Type B pancreatic cell (in vitro differentiated cells): ENCODE results near the gene KIF21A. TPM values are rescaled to one million over a fixed set of nuclear protein-coding genes. Genes with fewer than 3 reads are reported as not detected.

Experiments used
- DNase-seq: peaks from one replicate; pipeline ENCODE4 v3.0.0; 2021; ENCODE audit warnings: mixed read lengths; ENCODE audit not compliant: unreplicated experiment; ENCODE audit errors: extremely low spot score
- H3K27ac Mint-ChIP-seq: 2 replicates; pipeline ENCODE4 v1.8.0; 2021; ENCODE audit warnings: mild to moderate bottlenecking, mixed read lengths
- H3K27me3 Mint-ChIP-seq: 2 replicates; pipeline ENCODE4 v1.8.0; 2021; ENCODE audit warnings: mixed read lengths
- H3K36me3 Mint-ChIP-seq: 2 replicates; pipeline ENCODE4 v1.8.0; 2021; ENCODE audit warnings: mixed read lengths
- H3K4me1 Mint-ChIP-seq: one replicate; pipeline ENCODE4 v1.8.0; 2021; ENCODE audit warnings: mixed read lengths; ENCODE audit not compliant: unreplicated experiment
- H3K4me3 Mint-ChIP-seq: 2 replicates; pipeline ENCODE4 v1.8.0; 2021; ENCODE audit warnings: mild to moderate bottlenecking, mixed read lengths
- H3K9me3 Mint-ChIP-seq: 2 replicates; pipeline ENCODE4 v1.8.0; 2021; ENCODE audit warnings: mixed read lengths
- total RNA-seq: library from RNA; stranded (reverse); gene quantifications from 2 replicates; pipeline ENCODE4 v1.2.1, GENCODE V29; 2021; ENCODE audit warnings: low replicate concordance
- TF ChIP-seq, protein P1 (sequence below): fragments of 200-600 bp; sonication (generic); conservative IDR thresholded peaks from 2 replicates; pipeline ENCODE4 v1.5.0; 2021; ENCODE audit warnings: antibody characterized with exemption, mild to moderate bottlenecking

The KIF21A gene
- total RNA-seq, 1 donor from 2014 or later: 25.7 TPM

DNA sequence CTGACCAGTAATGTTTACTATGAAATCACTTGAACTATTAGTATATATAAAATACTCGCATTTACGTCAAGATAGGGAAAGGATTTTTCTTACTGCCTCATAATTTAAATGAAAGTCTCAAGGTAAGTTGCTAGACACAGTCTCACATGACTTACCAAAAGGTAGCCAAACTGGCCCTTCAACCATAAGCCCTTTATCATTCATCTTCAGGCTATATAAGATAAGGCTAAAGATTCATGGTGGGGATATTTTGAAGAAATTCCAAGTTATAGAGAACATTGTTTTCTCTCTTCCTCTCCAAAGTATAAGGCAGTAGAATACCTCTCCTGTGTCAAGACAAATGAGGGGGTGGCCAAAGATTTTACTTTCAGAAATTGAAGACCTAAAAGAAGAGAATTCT lies 23.4 kb downstream of the KIF21A start:
- H3K4me3 Mint-ChIP-seq: no peak overlapping the region
- no peaks in the 10 kb centered on the region for H3K27me3 Mint-ChIP-seq
- no peak overlapping the region for H3K27ac Mint-ChIP-seq
- peaks cover 5% of the 10 kb centered on the region for H3K4me1 Mint-ChIP-seq
- H3K9me3 Mint-ChIP-seq: peaks cover 6% of the 10 kb centered on the region
- TF ChIP-seq, protein P1, sequence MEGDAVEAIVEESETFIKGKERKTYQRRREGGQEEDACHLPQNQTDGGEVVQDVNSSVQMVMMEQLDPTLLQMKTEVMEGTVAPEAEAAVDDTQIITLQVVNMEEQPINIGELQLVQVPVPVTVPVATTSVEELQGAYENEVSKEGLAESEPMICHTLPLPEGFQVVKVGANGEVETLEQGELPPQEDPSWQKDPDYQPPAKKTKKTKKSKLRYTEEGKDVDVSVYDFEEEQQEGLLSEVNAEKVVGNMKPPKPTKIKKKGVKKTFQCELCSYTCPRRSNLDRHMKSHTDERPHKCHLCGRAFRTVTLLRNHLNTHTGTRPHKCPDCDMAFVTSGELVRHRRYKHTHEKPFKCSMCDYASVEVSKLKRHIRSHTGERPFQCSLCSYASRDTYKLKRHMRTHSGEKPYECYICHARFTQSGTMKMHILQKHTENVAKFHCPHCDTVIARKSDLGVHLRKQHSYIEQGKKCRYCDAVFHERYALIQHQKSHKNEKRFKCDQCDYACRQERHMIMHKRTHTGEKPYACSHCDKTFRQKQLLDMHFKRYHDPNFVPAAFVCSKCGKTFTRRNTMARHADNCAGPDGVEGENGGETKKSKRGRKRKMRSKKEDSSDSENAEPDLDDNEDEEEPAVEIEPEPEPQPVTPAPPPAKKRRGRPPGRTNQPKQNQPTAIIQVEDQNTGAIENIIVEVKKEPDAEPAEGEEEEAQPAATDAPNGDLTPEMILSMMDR: no peak
- no peak for DNase-seq
- peaks cover 4% of the 10 kb centered on the region for H3K36me3 Mint-ChIP-seq

DNA sequence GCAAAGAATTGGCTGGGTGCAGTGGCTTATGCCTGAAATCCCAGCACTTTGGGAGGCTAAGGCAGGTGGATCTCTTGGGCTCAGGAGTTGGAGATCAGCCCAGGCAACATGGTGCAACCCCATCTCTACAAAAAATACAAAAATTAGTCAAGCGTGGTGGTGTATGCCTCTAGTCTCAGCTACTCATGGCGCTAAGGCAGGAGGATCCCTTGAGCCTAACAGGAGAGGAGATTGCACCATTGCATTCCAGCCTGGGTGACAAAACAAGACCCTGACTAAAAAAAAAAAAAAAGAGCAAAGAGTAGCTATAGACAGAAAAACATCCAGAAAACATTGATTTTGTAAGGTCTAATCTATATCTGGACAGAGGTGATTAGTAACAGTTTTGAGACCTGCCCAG lies 25.0 kb downstream of the KIF21A start:
- no peak overlapping the region for H3K4me3 Mint-ChIP-seq
- peaks cover 7% of the 10 kb centered on the region for H3K36me3 Mint-ChIP-seq
- H3K9me3 Mint-ChIP-seq: peaks cover 6% of the 10 kb centered on the region
- peaks cover 5% of the 10 kb centered on the region for H3K4me1 Mint-ChIP-seq
- TF ChIP-seq, protein P1: no peak
- H3K27me3 Mint-ChIP-seq: no peaks in the 10 kb centered on the region
- no peak overlapping the region for H3K27ac Mint-ChIP-seq
- DNase-seq: no peak

DNA sequence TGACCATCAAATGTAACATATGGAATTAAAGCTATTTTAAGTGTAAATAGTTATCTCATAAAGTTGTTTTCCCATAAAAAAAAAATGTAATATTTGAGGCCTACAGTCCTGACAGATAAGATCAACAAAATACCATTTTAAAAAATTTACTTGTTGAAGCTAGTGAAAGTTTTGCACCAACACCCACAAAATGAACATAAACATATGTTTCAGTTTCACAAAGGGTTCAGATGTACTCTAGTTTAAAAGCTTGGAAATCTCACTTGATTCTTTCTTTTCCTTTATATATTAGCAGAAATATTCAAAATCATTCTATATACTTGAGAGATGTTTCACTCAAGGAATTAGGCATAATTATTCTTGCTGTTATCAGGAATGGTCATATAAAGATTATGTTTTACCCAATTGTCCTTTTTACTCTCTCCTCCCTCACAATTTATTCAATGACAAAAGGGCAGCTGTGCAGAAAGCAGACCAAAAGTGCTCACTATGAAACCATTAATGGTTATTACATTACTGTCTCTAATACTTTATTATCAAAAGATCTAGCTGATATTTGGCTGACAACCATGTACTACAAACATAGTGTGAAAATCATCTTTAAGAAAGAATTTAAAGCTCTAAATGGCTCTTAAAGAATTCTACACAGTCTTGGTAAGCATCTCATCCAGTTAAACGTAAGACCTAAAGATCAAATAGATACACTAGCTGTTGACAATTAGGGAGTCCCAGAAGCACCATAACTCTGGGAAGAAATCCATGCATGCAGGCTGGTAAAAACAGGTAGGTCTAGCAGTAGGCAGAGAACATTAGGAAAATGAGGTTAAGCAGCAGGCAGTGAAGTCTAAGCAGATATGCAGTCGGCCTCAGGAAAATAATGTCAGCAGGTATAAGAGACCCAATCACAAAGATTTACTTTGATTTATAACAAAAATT lies 28.8 kb downstream of the KIF21A start:
- TF ChIP-seq, protein P1: no peak
- H3K36me3 Mint-ChIP-seq: peaks cover 3% of the 10 kb centered on the region
- no peak overlapping the region for H3K27ac Mint-ChIP-seq
- H3K9me3 Mint-ChIP-seq: peaks cover 6% of the 10 kb centered on the region
- no peak overlapping the region for H3K4me3 Mint-ChIP-seq
- no peak for DNase-seq
- H3K27me3 Mint-ChIP-seq: no peaks in the 10 kb centered on the region
- H3K4me1 Mint-ChIP-seq: no peaks in the 10 kb centered on the region

DNA sequence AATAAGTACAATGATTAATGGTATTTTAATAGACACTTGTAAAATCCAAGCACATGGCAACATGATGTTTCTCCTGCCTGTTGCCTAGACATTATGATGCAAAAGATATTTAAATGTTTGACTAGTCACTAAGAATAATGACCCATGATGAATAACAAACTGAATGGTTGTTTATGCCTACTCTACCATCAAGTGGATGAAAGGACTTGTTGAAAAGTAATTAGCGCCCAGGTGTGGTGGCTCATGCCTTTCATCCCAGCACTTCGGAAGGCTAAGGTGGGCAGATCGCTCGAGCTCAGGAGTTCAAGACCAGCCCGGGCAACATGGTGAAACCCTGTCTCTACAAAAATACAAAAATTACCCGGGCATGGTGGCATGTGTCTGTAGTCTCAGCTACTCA lies 30.7 kb downstream of the KIF21A start:
- no peak overlapping the region for H3K27ac Mint-ChIP-seq
- DNase-seq: no peak
- H3K27me3 Mint-ChIP-seq: no peaks in the 10 kb centered on the region
- H3K36me3 Mint-ChIP-seq: peaks cover 3% of the 10 kb centered on the region
- no peaks in the 10 kb centered on the region for H3K4me1 Mint-ChIP-seq
- H3K9me3 Mint-ChIP-seq: peaks cover 6% of the 10 kb centered on the region
- TF ChIP-seq, protein P1: no peak
- H3K4me3 Mint-ChIP-seq: no peak overlapping the region

DNA sequence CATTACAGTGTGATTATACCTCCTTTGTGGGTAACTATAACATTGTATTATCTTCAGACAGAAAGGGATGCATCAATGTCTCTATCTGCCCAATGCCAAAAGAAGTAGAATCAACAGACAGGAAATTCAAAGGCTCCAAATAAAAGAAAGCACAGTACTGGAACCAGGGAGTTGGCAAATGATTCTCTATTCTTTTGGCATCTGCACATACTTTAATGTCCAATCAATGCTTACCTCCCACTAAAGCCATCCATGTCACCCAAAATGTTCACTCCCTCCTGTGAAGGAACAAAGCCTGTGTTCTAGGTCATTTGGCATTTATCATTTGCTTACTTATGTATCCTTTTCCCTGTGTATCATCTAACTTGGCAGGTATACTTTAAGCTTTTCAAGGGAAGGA lies 36.7 kb downstream of the KIF21A start:
- peaks cover 6% of the 10 kb centered on the region for H3K4me1 Mint-ChIP-seq
- H3K36me3 Mint-ChIP-seq: no peaks in the 10 kb centered on the region
- no peaks in the 10 kb centered on the region for H3K9me3 Mint-ChIP-seq
- TF ChIP-seq, protein P1: no peak
- no peak overlapping the region for H3K27ac Mint-ChIP-seq
- H3K4me3 Mint-ChIP-seq: no peak overlapping the region
- no peak for DNase-seq
- H3K27me3 Mint-ChIP-seq: no peaks in the 10 kb centered on the region
